ENCODE measurements around the gene CFAP46. TPM values are rescaled to one million over a fixed set of nuclear protein-coding genes. Genes with fewer than 3 reads are reported as not detected.

The CFAP46 gene
- total and polyA plus RNA-seq, 2 of the 8 experiments (the other 6 are each of a cell fraction or from before 2014, with no cell fraction given), result 2.6 to 4.8 TPM

GRCh38 chr10:132884691-132885271 is 57.6 kb downstream of the CFAP46 start:
- Histone ChIP-seq H3K23me2 (ENCODE audit: low read depth, low read length) (peaks cover 6% of the 10 kb centered on the region; the same call in 1 of the 2 replicates), H4K20me1 (replicated peaks in 1 of 2; ENCODE audit: control insufficient read depth in 1 of 2, insufficient read depth in 2 of 2, low read length in 2 of 2) (no peaks in the 10 kb centered on the region), H2AK5ac (ENCODE audit: low read depth, low read length) (0 out of 2 replicates have a peak overlapping the region, but pooled peaks have one; percentile 75), H3K27me3 (replicated peaks in 1 of 4; ENCODE audit: control insufficient read depth in 3 of 4, extremely low read depth in 1 of 4, insufficient read depth in 3 of 4, low read length in 3 of 4) (peaks cover 0 to 2% (median 0%) of the 10 kb centered on the region in 4 experiments; a peak in 1 of 7 replicates), H4K8ac (ENCODE audit: extremely low read depth, insufficient read depth, low read length) (no peak overlapping the region), H3K79me1 (ENCODE audit: low read depth, low read length) (no peaks in the 10 kb centered on the region), H3K23ac (ENCODE audit: insufficient read length) (no peak overlapping the region), H2BK12ac (ENCODE audit: low read depth, low read length) (peak overlapping the region; percentile 80; the same call in 1 of the 2 replicates), H2BK15ac (ENCODE audit: low read length) (peak overlapping the region; percentile 46; the same call in 1 of the 2 replicates), H3K18ac (ENCODE audit: extremely low read depth, low read length) (no peak overlapping the region), H2AFZ (ENCODE audit: low read length) (no peak overlapping the region), H3K36me3 (ENCODE audit: control insufficient read depth in 2 of 4, insufficient read depth in 4 of 4, low read length in 3 of 4) (no peaks in the 10 kb centered on the region), H2BK120ac (replicated peaks; ENCODE audit: low read depth, low read length) (no peak overlapping the region), H3K79me2 (ENCODE audit: control insufficient read depth in 1 of 2, insufficient read depth in 2 of 2, low read length in 2 of 2) (no peaks in the 10 kb centered on the region), H3K4me1 (replicated peaks in 1 of 4; ENCODE audit: control insufficient read depth in 3 of 4, insufficient read depth in 4 of 4, low read length in 3 of 4) (peaks cover 0 to 6% (median 1%) of the 10 kb centered on the region in 4 experiments; a peak in 4 of 7 replicates), H3K14ac (ENCODE audit: insufficient read length) (no peak overlapping the region), H3K56ac (replicated peaks; ENCODE audit: insufficient read length, low read depth, low read length) (no peak overlapping the region), H3K9ac (replicated peaks in 1 of 4; ENCODE audit: extremely low read depth in 1 of 4, low read depth in 3 of 4, low read length in 3 of 4) (no peak overlapping the region), H4K5ac (ENCODE audit: insufficient read length, low read depth, low read length) (no peak overlapping the region), H2BK5ac (ENCODE audit: low read depth, low read length) (no peak overlapping the region), H3K4ac (replicated peaks; ENCODE audit: insufficient read length, low read depth, low read length) (no peak overlapping the region), H4K91ac (replicated peaks; ENCODE audit: insufficient read length, low read length) (no peak overlapping the region), H2BK20ac (ENCODE audit: low read length) (0 out of 2 replicates have a peak overlapping the region, but pooled peaks have one; percentile 13), H3K9me3 (ENCODE audit: insufficient read depth in 2 of 2, low read depth in 1 of 2, low read length in 1 of 2) (no peaks in the 10 kb centered on the region), H3K27ac (ENCODE audit: low read depth, low read length) (no peak overlapping the region), H3K4me3 (ENCODE audit: extremely low read depth in 1 of 4, insufficient read depth in 2 of 4, low read depth in 3 of 4, low read length in 4 of 4) (no peak overlapping the region), H3K4me2 (ENCODE audit: insufficient read depth in 1 of 2, low read depth in 2 of 2, low read length in 2 of 2) (no peak overlapping the region)
- no peak for DNase-seq (ENCODE audit: low read depth in 1 of 2, low spot score in 2 of 2)
- ChIA-PET POLR2A (ENCODE audit: partially characterized antibody) (no interaction called here), CTCF (ENCODE audit: partially characterized antibody) (interaction anchor here (0.6 to 2.3 kb wide), 8 partner anchors 8 to 78 kb away, joined by 3 to 8 read pairs (median 4); no protein-coding TSS in a partner anchor)
- 87% methylated on average over 28 of the region's 28 CpGs; no CpG with 5 or more reads in 1 of the 2 experiments for WGBS, 2 experiments (ENCODE audit: extremely low coverage in 1 of 2, insufficient coverage in 1 of 2, insufficient read length in 1 of 2, insufficient replicate concordance in 2 of 2, low coverage in 1 of 2, low lambda C conversion rate in 2 of 2, missing lambda C conversion rate in 1 of 2)
- no peak for FAIRE-seq
- TF ChIP-seq RBBP5 (IDR thresholded peaks at IDR 0.05; ENCODE audit: borderline replicate concordance, low read depth, low read length) (no peak), CTBP2 (IDR thresholded peaks at IDR 0.05; ENCODE audit: borderline replicate concordance, insufficient read depth, insufficient read length, low read length) (no peak), TBP (IDR thresholded peaks at IDR 0.05; ENCODE audit: low read depth, low read length) (no peak), SUZ12 (IDR thresholded peaks at IDR 0.05; ENCODE audit: low read length) (no peak), NANOG (IDR thresholded peaks at IDR 0.05; ENCODE audit: insufficient read depth, low read depth, low read length, poor library complexity, severe bottlenecking) (no peak), SRF (IDR thresholded peaks at IDR 0.05; ENCODE audit: low read depth, low read length) (no peak), FOSL1 (IDR thresholded peaks at IDR 0.05; ENCODE audit: insufficient read depth, low read depth, low read length) (no peak), SP2 (IDR thresholded peaks at IDR 0.05; ENCODE audit: low read length) (no peak), ZNF274 (IDR thresholded peaks at IDR 0.05; ENCODE audit: borderline replicate concordance, extremely low read depth, low read length) (no peak), CBX5 (IDR thresholded peaks at IDR 0.05; ENCODE audit: low read depth, low read length) (no peak), ASH2L (IDR thresholded peaks at IDR 0.05; ENCODE audit: low read length) (no peak)
